Stimulated activated CD4-positive, alpha-beta T cell treated with anti-CD3 and anti-CD28 coated beads, Interleukin-12 subunit alpha, Interleukin-12 subunit beta, amount 100 ng/mL, for 48 hours (primary cell): ENCODE measurements around the gene ALOX12.

Source experiments
- DNase-seq, 3 donors: peaks; one replicate each; pipeline ENCODE4 v3.0.0-alpha.2; 2020; ENCODE audit warnings: low read depth in 2 of 3, low spot score in 1 of 3

Gene ALOX12

GRCh38 chr17:7002288-7003047, 6.6 kb downstream of the ALOX12 start:
- DNase-seq = no peak

GRCh38 chr17:7003745-7004144, 7.9 kb downstream of the ALOX12 start:
- DNase-seq = no peak

GRCh38 chr17:7004398-7005253, 8.8 kb downstream of the ALOX12 start:
- peak in 1 of 3 donors; percentile 72 for DNase-seq

- DNase-seq = no peak
Measured at GRCh38 chr17:7005716-7006115, 9.9 kb downstream of the ALOX12 start.

GRCh38 chr17:7007143-7007542, 11.3 kb downstream of the ALOX12 start:
- no peak for DNase-seq

GRCh38 chr17:7010523-7010922, 14.7 kb downstream of the ALOX12 start:
- no peak for DNase-seq

GRCh38 chr17:7011415-7011814, 15.6 kb downstream of the ALOX12 start:
- no peak for DNase-seq

GRCh38 chr17:7011942-7012254, 16.0 kb downstream of the ALOX12 start:
- no peak for DNase-seq

GRCh38 chr17:7014261-7014994, 18.6 kb downstream of the ALOX12 start:
- DNase-seq = peak; percentile 90 to 96 (median 96)

- DNase-seq = peak; percentile 55 to 76 (median 66)
Measured at GRCh38 chr17:7014995-7015958, 19.4 kb downstream of the ALOX12 start.

GRCh38 chr17:7016418-7016817, 20.6 kb downstream of the ALOX12 start:
- no peak for DNase-seq

- DNase-seq = no peak
Measured at GRCh38 chr17:7016886-7017826, 21.3 kb downstream of the ALOX12 start.

GRCh38 chr17:7017827-7018200, 22.0 kb downstream of the ALOX12 start:
- DNase-seq = no peak

GRCh38 chr17:7018331-7018964, 22.6 kb downstream of the ALOX12 start:
- DNase-seq = no peak

- DNase-seq = no peak
Measured at GRCh38 chr17:7019367-7019766, 23.5 kb downstream of the ALOX12 start.

- DNase-seq = no peak
Measured at GRCh38 chr17:7019839-7020519, 24.1 kb downstream of the ALOX12 start.

- no peak for DNase-seq
Measured at GRCh38 chr17:7020894-7021664, 25.2 kb downstream of the ALOX12 start.
